Fibroblast of skin of back (primary cell): ENCODE measurements around the gene SP6.
A peak's percentile ranks its signal among the peaks of the same experiment; 100 is the strongest.

Experiments
- DNase-seq: peaks from one replicate; pipeline ENCODE4 v3.0.0-alpha.2; 2013

SP6 gene

DNA sequence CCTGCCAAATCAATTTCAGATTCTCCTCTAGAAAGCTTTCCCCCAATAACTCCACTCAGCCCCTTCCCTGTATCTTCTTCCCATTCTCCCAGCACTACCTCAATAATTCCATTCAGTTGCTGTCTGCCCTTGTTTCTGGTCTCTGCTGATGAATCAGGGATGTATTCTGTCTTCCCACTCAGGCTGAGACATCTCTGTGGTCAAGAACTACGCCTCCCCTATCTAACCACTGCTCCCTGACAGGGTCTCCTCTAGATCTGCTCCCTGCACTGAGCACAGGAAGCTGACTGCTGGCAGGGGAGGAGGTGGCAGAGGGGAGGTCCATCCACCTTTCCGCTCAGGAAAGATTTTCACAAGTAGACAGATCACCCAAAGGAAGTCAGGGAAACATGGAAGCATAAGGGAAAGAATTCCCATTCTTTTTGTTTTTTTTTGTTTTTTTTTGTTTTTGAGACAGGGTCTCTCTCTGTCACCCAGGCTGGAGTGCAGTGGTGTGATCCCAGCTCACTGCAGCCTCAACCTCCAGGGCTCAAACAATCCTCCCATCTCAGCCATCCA, 28.1 kb upstream of the SP6 start:
- peak; percentile 55 for DNase-seq

- no peak for DNase-seq
These were observed 27.5 kb upstream of the SP6 start for GRCh38 chr17:47878203-47879027.

- DNase-seq = no peak
These were observed 26.5 kb upstream of the SP6 start for GRCh38 chr17:47877368-47878034.

GRCh38 chr17:47875011-47875985, 24.3 kb upstream of the SP6 start:
- DNase-seq = no peak

DNA sequence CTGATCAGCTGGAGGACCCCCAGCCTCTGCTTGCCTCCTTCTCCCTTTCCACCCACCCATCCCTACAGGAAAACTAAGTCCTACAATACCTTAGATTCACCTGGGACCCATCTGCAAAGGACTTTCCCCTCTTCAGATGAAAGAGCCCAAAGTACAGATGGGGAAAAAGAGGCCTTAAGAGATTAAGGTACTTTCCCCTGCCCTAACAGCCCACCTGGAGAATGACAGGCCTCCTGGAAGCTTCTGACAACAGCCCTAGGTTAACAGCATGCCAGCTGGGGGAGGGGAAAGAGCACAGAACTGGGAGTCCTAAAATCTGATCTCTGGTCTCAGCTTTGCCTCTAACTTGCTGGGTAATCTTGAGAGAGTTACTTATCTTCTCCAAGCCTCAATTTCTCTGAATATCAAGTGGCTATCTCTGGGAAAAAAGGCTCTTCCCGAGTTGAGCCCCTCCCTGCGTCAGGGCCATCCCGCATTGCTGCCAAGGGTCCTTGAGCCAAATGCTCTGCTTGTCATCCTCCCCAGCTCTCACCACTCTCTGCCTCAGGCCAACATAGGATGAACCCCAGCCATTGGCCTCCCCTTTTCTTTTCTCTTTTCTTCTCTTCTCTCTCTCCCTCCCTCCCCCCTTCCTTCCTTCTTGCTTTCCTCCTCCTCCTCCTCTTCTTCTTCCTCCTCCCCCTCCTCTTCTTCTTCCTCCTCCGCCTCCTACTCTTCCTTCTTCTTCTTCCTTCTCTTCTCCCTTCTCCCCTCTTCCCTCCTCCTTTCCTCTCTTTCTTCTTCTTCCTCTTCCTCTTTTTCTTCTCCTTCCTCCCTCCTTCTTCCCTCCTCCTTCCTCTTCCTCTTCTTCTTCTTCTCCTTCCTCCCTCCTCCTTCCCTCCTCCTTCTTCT, 22.5 kb upstream of the SP6 start:
- DNase-seq = no peak

DNA sequence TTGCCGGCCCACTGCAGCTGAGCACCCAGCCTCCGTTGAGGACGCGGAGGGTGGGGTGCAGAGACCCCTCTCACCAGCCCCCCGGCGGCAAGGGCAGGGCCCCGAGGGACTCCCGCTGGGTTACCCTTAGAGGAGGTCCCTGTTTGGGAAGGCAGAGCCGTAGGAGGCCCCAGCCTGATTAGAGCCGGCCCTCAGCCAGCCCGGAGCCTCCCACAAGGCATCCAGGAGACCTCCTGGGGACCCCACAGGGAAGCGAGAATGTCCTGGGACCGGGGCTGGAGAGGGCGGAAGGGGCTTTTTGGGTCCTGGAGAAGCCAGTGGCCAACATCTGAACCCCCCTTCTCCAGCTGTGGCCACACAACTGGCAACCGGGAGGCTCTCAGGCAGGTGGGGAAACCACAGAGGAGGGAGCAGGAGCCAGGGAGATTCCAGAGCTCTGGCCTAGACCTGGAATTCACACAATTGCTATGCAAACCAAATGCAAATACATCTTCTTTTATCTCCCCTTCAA, 21.7 kb upstream of the SP6 start:
- no peak for DNase-seq

GRCh38 chr17:47872019-47872650, 21.2 kb upstream of the SP6 start:
- no peak for DNase-seq

- DNase-seq = no peak
These were observed 20.1 kb upstream of the SP6 start for GRCh38 chr17:47871048-47871447.

- no peak for DNase-seq
These were observed 19.1 kb upstream of the SP6 start for GRCh38 chr17:47870056-47870455.

DNA sequence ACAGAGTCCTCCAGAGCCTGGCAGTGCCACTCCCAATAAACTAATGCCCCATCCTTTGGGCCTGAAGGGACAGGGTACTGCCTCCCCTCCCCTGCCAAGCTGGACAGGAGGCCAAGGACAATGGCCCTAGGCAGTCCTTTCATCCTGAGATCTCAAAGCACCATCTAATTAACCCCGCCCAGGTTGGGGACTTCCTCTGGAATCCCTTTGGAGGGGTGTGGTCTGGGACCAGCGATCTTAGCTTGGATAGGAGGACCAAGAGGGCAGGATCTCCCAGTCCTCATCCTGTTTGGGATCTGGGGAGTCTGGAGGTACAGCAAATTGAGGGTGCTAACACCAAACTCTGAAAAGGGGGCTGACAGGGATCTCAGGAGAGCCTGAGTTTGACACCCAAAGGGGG, 18.2 kb upstream of the SP6 start:
- no peak for DNase-seq

- no peak for DNase-seq
These were observed 17.0 kb upstream of the SP6 start for GRCh38 chr17:47867813-47868533.

GRCh38 chr17:47866941-47867340, 16.0 kb upstream of the SP6 start:
- no peak for DNase-seq

GRCh38 chr17:47864791-47865216, 13.8 kb upstream of the SP6 start:
- no peak for DNase-seq

DNA sequence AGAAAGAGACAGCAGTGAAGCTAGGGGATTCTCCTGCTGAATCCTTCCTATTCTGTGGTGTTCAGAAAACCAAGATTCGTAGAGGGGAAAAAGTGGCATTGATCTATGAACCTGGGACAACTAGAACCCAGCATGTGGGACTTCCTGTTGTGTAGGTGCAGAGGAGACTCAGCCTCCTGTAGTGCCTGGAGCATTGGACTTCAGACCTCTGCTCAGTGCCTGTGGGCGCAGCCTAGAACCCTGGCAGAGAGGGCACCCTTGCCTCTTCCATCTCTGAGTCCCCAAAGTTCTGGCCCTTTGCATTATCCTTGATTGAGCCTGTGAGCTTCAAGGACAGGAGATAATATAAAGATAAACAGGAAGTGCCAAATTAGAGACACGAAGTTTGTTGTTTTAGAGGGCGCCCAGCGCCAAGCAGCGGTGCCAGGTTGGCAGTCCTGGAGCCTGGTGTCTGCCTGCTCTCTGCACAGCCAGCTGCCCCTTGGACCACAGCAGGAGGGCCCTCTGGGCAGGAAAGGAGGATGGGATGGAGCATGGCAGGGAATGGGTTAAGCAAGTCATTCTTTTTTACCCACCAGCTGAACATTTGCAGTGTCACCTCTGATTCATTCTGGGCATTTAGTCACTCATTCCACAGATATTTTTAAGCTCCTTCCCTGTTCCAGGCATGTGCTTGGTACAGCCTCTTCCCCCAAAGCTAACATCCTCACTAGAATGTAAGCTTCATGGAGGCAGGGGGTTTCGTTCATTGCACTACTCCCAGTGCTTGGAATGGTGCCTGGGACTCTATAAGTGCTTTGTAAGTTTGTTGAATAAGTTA, 11.9 kb upstream of the SP6 start:
- peak; percentile 92 for DNase-seq

- DNase-seq = no peak
These were observed 9.4 kb upstream of the SP6 start for GRCh38 chr17:47860386-47860785.

GRCh38 chr17:47857551-47858455, 6.8 kb upstream of the SP6 start:
- no peak for DNase-seq

GRCh38 chr17:47856830-47857229, 5.9 kb upstream of the SP6 start:
- no peak for DNase-seq

GRCh38 chr17:47855737-47856136, 4.8 kb upstream of the SP6 start:
- no peak for DNase-seq
